ENCODE results near the gene DDX52. TPM values are rescaled to one million over a fixed set of nuclear protein-coding genes. Genes with fewer than 3 reads are reported as not detected.

DDX52 gene
- total and polyA plus RNA-seq, 2 of the 8 experiments (the other 6 are each of a cell fraction or from before 2014, with no cell fraction given): 10.0 to 45.9 TPM

DNA sequence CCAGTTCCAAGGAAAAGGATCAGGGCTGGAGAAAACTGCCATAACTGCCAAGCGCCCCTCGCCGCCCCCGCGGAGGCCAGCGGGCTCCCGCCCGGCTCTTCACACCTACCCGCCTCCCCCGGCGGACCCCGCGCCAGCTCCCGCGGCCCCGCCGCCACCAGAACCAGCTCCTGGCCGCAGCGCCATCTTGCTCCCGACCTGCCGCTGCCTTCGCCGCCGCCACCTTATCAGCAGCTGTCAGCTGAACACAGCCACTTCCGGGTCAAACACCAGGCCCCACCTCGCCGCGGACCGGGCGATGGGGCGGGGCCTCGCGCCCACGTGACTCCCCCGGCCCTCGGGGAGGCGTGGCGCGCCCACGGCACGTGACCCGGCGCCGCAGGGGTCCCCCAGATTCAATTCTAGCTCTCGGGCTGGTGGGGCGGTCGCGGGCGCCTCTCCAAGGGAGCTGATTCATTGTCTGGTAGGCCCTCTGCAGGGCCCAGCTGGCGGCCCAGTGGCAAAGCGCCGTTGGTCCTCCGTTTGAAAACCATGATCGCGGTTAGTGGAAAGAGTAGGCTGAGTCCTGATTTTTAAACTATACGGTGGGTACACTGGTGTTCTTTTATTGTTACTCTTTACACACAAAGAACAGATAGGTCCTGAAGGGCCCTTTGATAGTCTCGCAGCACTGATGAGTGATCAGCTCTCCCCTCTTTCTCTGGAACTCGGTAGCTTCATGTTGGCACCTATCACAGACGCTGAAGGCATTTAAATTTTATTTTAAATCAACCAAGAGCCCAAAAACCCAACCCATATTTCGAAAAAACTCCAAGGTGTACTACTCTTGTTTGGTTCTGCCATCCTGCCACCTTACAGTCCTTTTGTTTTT, 33.8 kb downstream of the DDX52 start, which contains the start of gene SYNRG:
SYNRG (minus strand) TSS at position 249 of the 871 bp plus-strand sequence; CDS start at position 186, 63 bp downstream.
- DNase-seq (ENCODE audit: low read depth in 1 of 2, low spot score in 2 of 2) (peak; percentile 87 to 99), FAIRE-seq (no peak)
- ChIA-PET POLR2A (ENCODE audit: partially characterized antibody) (interaction anchor here (0.6 to 3.1 kb wide), 29 partner anchors 9 to 1778 kb away, joined by 3 to 15 read pairs (median 4); partner anchors contain the start of genes DDX52 and MRM1), CTCF (ENCODE audit: partially characterized antibody) (interaction anchor here (0.7 to 3.2 kb wide), 8 partner anchors 9 to 238 kb away, joined by 3 to 9 read pairs (median 4); no protein-coding TSS in a partner anchor)
- H3K4me1 ChIP-seq (replicated peaks in 1 of 4; ENCODE audit: control insufficient read depth in 3 of 4, insufficient read depth in 4 of 4, low read length in 3 of 4): peaks cover 0 to 5% (median 2%) of the 10 kb centered on the region in 4 experiments; a peak in 3 of 7 replicates
- peak within 1 kb of the TSS; percentile 62 to 72 for H3K4me2 ChIP-seq (ENCODE audit: insufficient read depth in 1 of 2, low read depth in 2 of 2, low read length in 2 of 2)
- no peak within 1 kb of the TSS for H3K4ac ChIP-seq (replicated peaks; ENCODE audit: insufficient read length, low read depth, low read length)
- H4K8ac ChIP-seq (ENCODE audit: extremely low read depth, insufficient read depth, low read length): peak within 1 kb of the TSS; percentile 81; the same call in 1 of the 2 replicates
- H3K23ac ChIP-seq (ENCODE audit: insufficient read length): no peak within 1 kb of the TSS
- no peaks in the 10 kb centered on the region for H4K20me1 ChIP-seq (replicated peaks in 1 of 2; ENCODE audit: control insufficient read depth in 1 of 2, insufficient read depth in 2 of 2, low read length in 2 of 2)
- no peaks in the 10 kb centered on the region for H3K23me2 ChIP-seq (ENCODE audit: low read depth, low read length)
- H3K4me3 ChIP-seq (ENCODE audit: extremely low read depth in 1 of 4, insufficient read depth in 2 of 4, low read depth in 3 of 4, low read length in 4 of 4): peak within 1 kb of the TSS; percentile 63 to 93 (median 79)
- no peaks in the 10 kb centered on the region for H3K79me1 ChIP-seq (ENCODE audit: low read depth, low read length)
- H3K36me3 ChIP-seq (ENCODE audit: control insufficient read depth in 2 of 4, insufficient read depth in 4 of 4, low read length in 3 of 4): peaks cover 0 to 20% (median 3%) of the 10 kb centered on the region in 4 experiments; a peak in 6 of 8 replicates
- H3K18ac ChIP-seq (ENCODE audit: extremely low read depth, low read length): peak within 1 kb of the TSS; percentile 53
- H2BK120ac ChIP-seq (replicated peaks; ENCODE audit: low read depth, low read length): no peak within 1 kb of the TSS
- no peak within 1 kb of the TSS for H3K14ac ChIP-seq (ENCODE audit: insufficient read length)
- no peak within 1 kb of the TSS for H2BK15ac ChIP-seq (ENCODE audit: low read length)
- no peaks in the 10 kb centered on the region for H3K9me3 ChIP-seq (ENCODE audit: insufficient read depth in 2 of 2, low read depth in 1 of 2, low read length in 1 of 2)
- peak within 1 kb of the TSS; percentile 13 to 86 (median 66) for H3K9ac ChIP-seq (replicated peaks in 1 of 4; ENCODE audit: extremely low read depth in 1 of 4, low read depth in 3 of 4, low read length in 3 of 4)
- H4K91ac ChIP-seq (replicated peaks; ENCODE audit: insufficient read length, low read length): no peak within 1 kb of the TSS
- H2BK5ac ChIP-seq (ENCODE audit: low read depth, low read length): peak within 1 kb of the TSS; percentile 56; the same call in 1 of the 2 replicates
- 5% methylated on average over 53 of the region's 60 CpGs; no CpG with 5 or more reads in 1 of the 2 experiments for WGBS, 2 experiments (ENCODE audit: extremely low coverage in 1 of 2, insufficient coverage in 1 of 2, insufficient read length in 1 of 2, insufficient replicate concordance in 2 of 2, low coverage in 1 of 2, low lambda C conversion rate in 2 of 2, missing lambda C conversion rate in 1 of 2)
- peak within 1 kb of the TSS; percentile 74; the same call in 1 of the 2 replicates for H3K27ac ChIP-seq (ENCODE audit: low read depth, low read length)
- H2BK12ac ChIP-seq (ENCODE audit: low read depth, low read length): no peak within 1 kb of the TSS
- peak within 1 kb of the TSS; percentile 52 for H3K56ac ChIP-seq (replicated peaks; ENCODE audit: insufficient read length, low read depth, low read length)
- peak within 1 kb of the TSS; percentile 83 for H4K5ac ChIP-seq (ENCODE audit: insufficient read length, low read depth, low read length)
- peaks cover 4 to 12% of the 10 kb centered on the region in 2 experiments; a peak in 2 of 4 replicates for H3K79me2 ChIP-seq (ENCODE audit: control insufficient read depth in 1 of 2, insufficient read depth in 2 of 2, low read length in 2 of 2)
- H2AK5ac ChIP-seq (ENCODE audit: low read depth, low read length): no peak within 1 kb of the TSS
- no peak within 1 kb of the TSS for H2BK20ac ChIP-seq (ENCODE audit: low read length)
- H3K27me3 ChIP-seq (replicated peaks in 1 of 4; ENCODE audit: control insufficient read depth in 3 of 4, extremely low read depth in 1 of 4, insufficient read depth in 3 of 4, low read length in 3 of 4): no peaks in the 10 kb centered on the region
- H2AFZ ChIP-seq (ENCODE audit: low read length): peak within 1 kb of the TSS; percentile 7; the same call in 1 of the 2 replicates
- TF ChIP-seq RAD21 (IDR thresholded peaks at IDR 0.05 in 1 of 2, conservative IDR thresholded peaks at IDR 0.05 in 1 of 2; ENCODE audit: low read depth in 2 of 2, low read length in 2 of 2) (peak in 1 of 2 experiments; percentile 31; a peak in 2 of 4 replicates), KDM4A (IDR thresholded peaks at IDR 0.05; ENCODE audit: low read depth, low read length, severe bottlenecking) (peak; percentile 51), ATF2 (IDR thresholded peaks at IDR 0.05; ENCODE audit: low read length) (no peak), RFX5 (IDR thresholded peaks at IDR 0.05; ENCODE audit: borderline replicate concordance, low read depth, low read length) (no peak), SP4 (IDR thresholded peaks at IDR 0.05; ENCODE audit: low read length) (peak; percentile 74), SIX5 (IDR thresholded peaks at IDR 0.05; ENCODE audit: low read depth, low read length) (no peak)
- TF ChIP-seq, protein P1, sequence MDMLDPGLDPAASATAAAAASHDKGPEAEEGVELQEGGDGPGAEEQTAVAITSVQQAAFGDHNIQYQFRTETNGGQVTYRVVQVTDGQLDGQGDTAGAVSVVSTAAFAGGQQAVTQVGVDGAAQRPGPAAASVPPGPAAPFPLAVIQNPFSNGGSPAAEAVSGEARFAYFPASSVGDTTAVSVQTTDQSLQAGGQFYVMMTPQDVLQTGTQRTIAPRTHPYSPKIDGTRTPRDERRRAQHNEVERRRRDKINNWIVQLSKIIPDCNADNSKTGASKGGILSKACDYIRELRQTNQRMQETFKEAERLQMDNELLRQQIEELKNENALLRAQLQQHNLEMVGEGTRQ (IDR thresholded peaks at IDR 0.05; ENCODE audit: low read length): peak; percentile 99

All from H1 (cell line).